K562 (cell line): ENCODE data around the gene KRTAP10-8. TPM values are rescaled to one million over a fixed set of nuclear protein-coding genes. Genes with fewer than 3 reads are reported as not detected.

Experiments
- ATAC-seq: fragments of 200-7000 bp; cut with Tn5 transposase; 3 replicates; pipeline ENCODE4 v1.9.1; 2020; ENCODE audit warnings: moderate library complexity
- BruUV-seq: library from RNA; stranded (reverse); fragments of 400-500 nt; replicated peaks from 2 replicates; lab custom pipeline; 2021; lab: Mats Ljungman, UMichigan
- CTCF ChIA-PET: fragments of 300-600 bp; formaldehyde crosslinking; extraction: SDS; loops from one replicate; lab custom pipeline; 2021; ENCODE audit warnings: low intra/inter-chr PET ratio; lab: Yijun Ruan, JAX
- POLR2A ChIA-PET: fragments of 300-600, 350-650 bp; sonication (Branson Sonifier 250); formaldehyde crosslinking; extraction: SDS; loops from one replicate; lab custom pipeline; 2021; ENCODE audit warnings: antibody characterized with exemption, inconsistent platforms; lab: Yijun Ruan, JAX
- DNase-seq, 4 experiments: peaks; one replicate each; pipeline versions ENCODE4 v3.0.0 to v3.0.0-alpha.2; 2011 to 2018; ENCODE audit warnings: low spot score in 3 of 4, mixed read lengths in 3 of 4; ENCODE audit errors: extremely low read depth in 1 of 4
- FAIRE-seq: peaks from 2 replicates; lab custom pipeline; 2011; peaks lifted over from hg19 to GRCh38; lab: Jason Lieb, UNC
- H2AFZ ChIP-seq: 2 replicates; pipeline ENCODE4 v1.6.0; 2011; ENCODE audit warnings: low read depth, low read length, control low read depth, inconsistent platforms
- H3K27ac ChIP-seq: fragments of 200-600 bp; 3 replicates; pipeline ENCODE4 v1.8.0; 2011; ENCODE audit warnings: low read depth, mild to moderate bottlenecking, control low read depth, inconsistent platforms, low read length, moderate library complexity, mixed read lengths; ENCODE audit errors: extremely low read depth
- H3K27me3 ChIP-seq, 2 experiments: fragments of 300-600 bp in 1 of 2; 2 replicates in 1 of 2; 3 replicates in 1 of 2; pipeline versions ENCODE4 v1.6.0 to v1.8.0; 2011; ENCODE audit warnings: inconsistent platforms in 2 of 2, low read length in 2 of 2, mild to moderate bottlenecking in 1 of 2, mixed read lengths in 1 of 2, moderate library complexity in 1 of 2; ENCODE audit not compliant: control insufficient read depth in 2 of 2, insufficient read depth in 2 of 2
- H3K36me3 ChIP-seq: fragments of 300-600 bp; 3 replicates; pipeline ENCODE4 v1.8.0; 2011; ENCODE audit warnings: mild to moderate bottlenecking, low read length, inconsistent platforms; ENCODE audit not compliant: control insufficient read depth, insufficient read depth
- H3K4me1 ChIP-seq, 2 experiments: fragments of 200-600 bp in 1 of 2; replicated peaks in 1 of 2; 2 replicates in 1 of 2; 3 replicates in 1 of 2; pipeline versions ENCODE4 v1.5.1 to v1.8.0; 2011; ENCODE audit warnings: inconsistent platforms in 2 of 2, low read length in 2 of 2, mild to moderate bottlenecking in 1 of 2, mixed read lengths in 1 of 2, moderate library complexity in 1 of 2; ENCODE audit not compliant: control insufficient read depth in 2 of 2, insufficient read depth in 2 of 2
- H3K4me2 ChIP-seq: 2 replicates; pipeline ENCODE4 v1.6.1; 2011; ENCODE audit warnings: low read length, control low read depth, inconsistent platforms, mixed read lengths; ENCODE audit not compliant: insufficient read depth
- H3K4me3 ChIP-seq: fragments of 200-600 bp; sonication (generic), shearing (Covaris generic); 2 replicates; pipeline ENCODE4 v1.5.1; 2016; ENCODE audit warnings: control low read depth, inconsistent platforms
- H3K79me2 ChIP-seq: fragments of 200-600 bp; 3 replicates; pipeline ENCODE4 v1.8.0; 2011; ENCODE audit warnings: low read length, inconsistent platforms; ENCODE audit not compliant: control insufficient read depth, insufficient read depth
- H3K9ac ChIP-seq, 2 experiments: 2 replicates each; pipeline versions ENCODE4 v1.6.0 to v1.6.1; 2011; ENCODE audit warnings: low read depth in 2 of 2, low read length in 2 of 2, control low read depth in 1 of 2, inconsistent platforms in 1 of 2, mild to moderate bottlenecking in 1 of 2, mixed read lengths in 1 of 2; ENCODE audit not compliant: insufficient read depth in 1 of 2
- H3K9me1 ChIP-seq: one replicate; pipeline ENCODE4 v1.6.0; 2011; ENCODE audit warnings: inconsistent platforms, mild to moderate bottlenecking, low read length, moderate library complexity; ENCODE audit not compliant: control insufficient read depth, insufficient read depth
- H3K9me3 ChIP-seq: replicated peaks from 2 replicates; pipeline ENCODE4 v1.5.1; 2011; ENCODE audit warnings: low read depth, low read length, inconsistent platforms; ENCODE audit not compliant: control insufficient read depth, insufficient read depth
- H4K20me1 ChIP-seq: replicated peaks from 2 replicates; pipeline ENCODE4 v1.6.1; 2011; ENCODE audit warnings: low read length, inconsistent platforms, mixed read lengths; ENCODE audit not compliant: control insufficient read depth, insufficient read depth
- MCM2 ChIP-seq: fragments of 450-650 bp; IDR thresholded peaks from 2 replicates; pipeline ENCODE4 v1.6.1; 2017; ENCODE audit warnings: low read depth, mild to moderate bottlenecking
- PRPF4 ChIP-seq: fragments of 200-400 bp; formaldehyde crosslinking; IDR thresholded peaks from one replicate; pipeline ENCODE4 v1.6.1; 2017; ENCODE audit warnings: low read length, low read depth, mild to moderate bottlenecking; ENCODE audit not compliant: insufficient read depth, poor library complexity, severe bottlenecking
- WGBS: fragments of 100-300 bp; shearing (Covaris generic); methylation state at CpG from one replicate; pipeline ENCODE4 v1.1.6; 2016; ENCODE audit warnings: low coverage, mixed read lengths; ENCODE audit not compliant: insufficient coverage; ENCODE audit errors: missing lambda C conversion rate; 5-methylcytosine and 5-hydroxymethylcytosine counted together
- in situ Hi-C: fragments of 300-500 bp; cut with MboI; formaldehyde crosslinking; loops from 4 replicates; pipeline ENCODE4 v1.15.0; 2018; ENCODE audit warnings: inconsistent platforms, mixed read lengths
- intact Hi-C: fragments of 100-400 bp; cut with micrococcal nuclease; formaldehyde crosslinking; loops from 2 replicates; pipeline ENCODE4 v1.14.2; 2022
- polyA plus RNA-seq, 8 experiments: library from polyadenylated mRNA; depleted of rRNA in 4 of 8; stranded (reverse) in 5 of 8; unstranded in 3 of 8; fragments of >200 nt; fragmentation: Nextera tagmentation in 2 of 8; fragmentation: Illumina TruSeq in 1 of 8; extraction: Ambion mirVana in 2 of 8; extraction: Trizol in 1 of 8; gene quantifications; 2 replicates each; pipeline versions ENCODE4 v1.2.1 to v1.2.3, GENCODE V29; 2011 to 2014; ENCODE audit warnings: inconsistent platforms in 1 of 8, missing spikeins in 1 of 8
- total RNA-seq, 7 experiments: library from RNA; depleted of rRNA in 6 of 7; stranded (reverse); fragments of >200 nt in 6 of 7; fragmentation: Illumina TruSeq in 2 of 7; extraction: Trizol in 2 of 7; gene quantifications; 2 replicates each; pipeline versions ENCODE4 v1.2.1 to v1.2.3, GENCODE V29; 2011 to 2021; ENCODE audit warnings: low replicate concordance in 1 of 7
- TF ChIP-seq, protein P1 (sequence below): fragments of 450-650 bp; IDR thresholded peaks from 2 replicates; pipeline ENCODE4 v1.6.1; 2017; ENCODE audit warnings: mild to moderate bottlenecking, moderate library complexity
- TF ChIP-seq, protein P2 (sequence below), 3 experiments: IDR thresholded peaks in 2 of 3; conservative IDR thresholded peaks in 1 of 3; 2 replicates each; pipeline ENCODE4 v1.5.1; 2011 to 2012; ENCODE audit warnings: low read length in 3 of 3, mild to moderate bottlenecking in 3 of 3, control low read depth in 2 of 3, improper control_type of control experiment in 1 of 3, inconsistent platforms in 1 of 3, low read depth in 1 of 3, mixed read lengths in 1 of 3, moderate library complexity in 1 of 3; ENCODE audit not compliant: insufficient read depth in 2 of 3
- TF ChIP-seq, protein P3 (sequence below): fragments of 250-450 bp; sonication (Bioruptor Pico); IDR thresholded peaks from 2 replicates; pipeline ENCODE4 v1.8.0; 2021; ENCODE audit warnings: mild to moderate bottlenecking, moderate library complexity
- TF ChIP-seq, protein P4 (sequence below): fragments of 450-650 bp; formaldehyde crosslinking; IDR thresholded peaks from 2 replicates; pipeline ENCODE4 v1.4.0; 2022; ENCODE audit warnings: missing genetic modification characterization
- TF ChIP-seq, protein P5 (sequence below): sonication (generic); formaldehyde crosslinking; IDR thresholded peaks from 2 replicates; pipeline ENCODE4 v1.8.0; 2022; ENCODE audit warnings: missing genetic modification reagents, mild to moderate bottlenecking, borderline replicate concordance

KRTAP10-8 gene
- total and polyA plus RNA-seq, 9 of the 15 experiments (the other 6 are each of a cell fraction or from before 2014, with no cell fraction given) = not detected

DNA sequence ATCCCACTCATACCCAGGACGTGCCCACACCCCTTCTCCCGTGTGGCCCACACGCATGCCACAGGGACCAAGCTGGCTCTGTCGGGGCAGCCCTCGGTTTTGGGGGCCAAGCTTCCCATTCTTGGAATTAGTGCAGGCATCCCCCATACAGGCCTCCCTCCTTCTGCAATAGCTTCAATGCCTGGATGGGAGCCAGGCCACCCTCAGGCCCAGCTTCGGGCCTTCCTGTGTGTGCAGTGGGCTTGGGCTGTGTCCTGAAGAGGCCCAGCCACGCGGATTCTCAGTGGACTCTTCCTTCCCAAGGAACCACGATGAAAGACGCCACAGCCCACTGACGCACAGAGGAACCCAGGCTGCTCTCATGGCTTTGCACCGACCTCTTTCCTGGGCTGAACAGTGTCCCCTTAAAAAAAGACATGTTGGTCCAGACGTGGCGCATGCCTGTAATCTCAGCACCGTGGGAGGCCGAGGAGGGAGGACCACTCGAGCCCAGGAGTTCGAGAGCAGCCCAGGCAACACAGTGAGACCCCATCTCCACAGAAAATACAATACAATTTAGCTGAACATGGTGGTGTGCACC is 37.7 kb downstream of the KRTAP10-8 start:
- Histone ChIP-seq H3K4me2 (no peak overlapping the region), H3K79me2 (no peaks in the 10 kb centered on the region), H3K4me3 (no peak overlapping the region), H3K9me3 (0 out of 2 replicates have a peak, but pooled peaks cover 3% of the 10 kb centered on the region), H4K20me1 (no peaks in the 10 kb centered on the region), H3K4me1 (peaks cover 0 to 6% of the 10 kb centered on the region in 2 experiments; a peak in 2 of 5 replicates), H3K27me3 (peaks cover 13 to 74% of the 10 kb centered on the region in 2 experiments; a peak in 4 of 5 replicates), H3K27ac (no peak overlapping the region), H2AFZ (no peak overlapping the region), H3K9ac (no peak overlapping the region; a peak in 1 of 4 replicates), H3K9me1 (no peaks in the 10 kb centered on the region), H3K36me3 (no peaks in the 10 kb centered on the region)
- FAIRE-seq (no peak), DNase-seq (no peak), ATAC-seq (no peak)
- in situ Hi-C loops = no loop called here
- POLR2A ChIA-PET = no interaction called here
- intact Hi-C loops = no loop called here
- no TSS peak for BruUV-seq
- CTCF ChIA-PET = no interaction called here
- 2% methylated on average over 18 of the region's 18 CpGs for WGBS
- TF ChIP-seq, protein P1, sequence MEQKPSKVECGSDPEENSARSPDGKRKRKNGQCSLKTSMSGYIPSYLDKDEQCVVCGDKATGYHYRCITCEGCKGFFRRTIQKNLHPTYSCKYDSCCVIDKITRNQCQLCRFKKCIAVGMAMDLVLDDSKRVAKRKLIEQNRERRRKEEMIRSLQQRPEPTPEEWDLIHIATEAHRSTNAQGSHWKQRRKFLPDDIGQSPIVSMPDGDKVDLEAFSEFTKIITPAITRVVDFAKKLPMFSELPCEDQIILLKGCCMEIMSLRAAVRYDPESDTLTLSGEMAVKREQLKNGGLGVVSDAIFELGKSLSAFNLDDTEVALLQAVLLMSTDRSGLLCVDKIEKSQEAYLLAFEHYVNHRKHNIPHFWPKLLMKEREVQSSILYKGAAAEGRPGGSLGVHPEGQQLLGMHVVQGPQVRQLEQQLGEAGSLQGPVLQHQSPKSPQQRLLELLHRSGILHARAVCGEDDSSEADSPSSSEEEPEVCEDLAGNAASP = no peak
- TF ChIP-seq PRPF4 (no peak), MCM2 (no peak)
- TF ChIP-seq, protein P2, sequence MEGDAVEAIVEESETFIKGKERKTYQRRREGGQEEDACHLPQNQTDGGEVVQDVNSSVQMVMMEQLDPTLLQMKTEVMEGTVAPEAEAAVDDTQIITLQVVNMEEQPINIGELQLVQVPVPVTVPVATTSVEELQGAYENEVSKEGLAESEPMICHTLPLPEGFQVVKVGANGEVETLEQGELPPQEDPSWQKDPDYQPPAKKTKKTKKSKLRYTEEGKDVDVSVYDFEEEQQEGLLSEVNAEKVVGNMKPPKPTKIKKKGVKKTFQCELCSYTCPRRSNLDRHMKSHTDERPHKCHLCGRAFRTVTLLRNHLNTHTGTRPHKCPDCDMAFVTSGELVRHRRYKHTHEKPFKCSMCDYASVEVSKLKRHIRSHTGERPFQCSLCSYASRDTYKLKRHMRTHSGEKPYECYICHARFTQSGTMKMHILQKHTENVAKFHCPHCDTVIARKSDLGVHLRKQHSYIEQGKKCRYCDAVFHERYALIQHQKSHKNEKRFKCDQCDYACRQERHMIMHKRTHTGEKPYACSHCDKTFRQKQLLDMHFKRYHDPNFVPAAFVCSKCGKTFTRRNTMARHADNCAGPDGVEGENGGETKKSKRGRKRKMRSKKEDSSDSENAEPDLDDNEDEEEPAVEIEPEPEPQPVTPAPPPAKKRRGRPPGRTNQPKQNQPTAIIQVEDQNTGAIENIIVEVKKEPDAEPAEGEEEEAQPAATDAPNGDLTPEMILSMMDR (IDR thresholded peaks at IDR 0.05 in 2 of 3, conservative IDR thresholded peaks at IDR 0.05 in 1 of 3; ENCODE audit: insufficient read depth in 2 of 3, low read depth in 1 of 3, low read length in 3 of 3) = no peak
- TF ChIP-seq, protein P3, sequence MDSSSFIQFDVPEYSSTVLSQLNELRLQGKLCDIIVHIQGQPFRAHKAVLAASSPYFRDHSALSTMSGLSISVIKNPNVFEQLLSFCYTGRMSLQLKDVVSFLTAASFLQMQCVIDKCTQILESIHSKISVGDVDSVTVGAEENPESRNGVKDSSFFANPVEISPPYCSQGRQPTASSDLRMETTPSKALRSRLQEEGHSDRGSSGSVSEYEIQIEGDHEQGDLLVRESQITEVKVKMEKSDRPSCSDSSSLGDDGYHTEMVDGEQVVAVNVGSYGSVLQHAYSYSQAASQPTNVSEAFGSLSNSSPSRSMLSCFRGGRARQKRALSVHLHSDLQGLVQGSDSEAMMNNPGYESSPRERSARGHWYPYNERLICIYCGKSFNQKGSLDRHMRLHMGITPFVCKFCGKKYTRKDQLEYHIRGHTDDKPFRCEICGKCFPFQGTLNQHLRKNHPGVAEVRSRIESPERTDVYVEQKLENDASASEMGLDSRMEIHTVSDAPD = no peak
- TF ChIP-seq, protein P4, sequence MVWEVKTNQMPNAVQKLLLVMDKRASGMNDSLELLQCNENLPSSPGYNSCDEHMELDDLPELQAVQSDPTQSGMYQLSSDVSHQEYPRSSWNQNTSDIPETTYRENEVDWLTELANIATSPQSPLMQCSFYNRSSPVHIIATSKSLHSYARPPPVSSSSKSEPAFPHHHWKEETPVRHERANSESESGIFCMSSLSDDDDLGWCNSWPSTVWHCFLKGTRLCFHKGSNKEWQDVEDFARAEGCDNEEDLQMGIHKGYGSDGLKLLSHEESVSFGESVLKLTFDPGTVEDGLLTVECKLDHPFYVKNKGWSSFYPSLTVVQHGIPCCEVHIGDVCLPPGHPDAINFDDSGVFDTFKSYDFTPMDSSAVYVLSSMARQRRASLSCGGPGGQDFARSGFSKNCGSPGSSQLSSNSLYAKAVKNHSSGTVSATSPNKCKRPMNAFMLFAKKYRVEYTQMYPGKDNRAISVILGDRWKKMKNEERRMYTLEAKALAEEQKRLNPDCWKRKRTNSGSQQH = no peak
- TF ChIP-seq, protein P5, sequence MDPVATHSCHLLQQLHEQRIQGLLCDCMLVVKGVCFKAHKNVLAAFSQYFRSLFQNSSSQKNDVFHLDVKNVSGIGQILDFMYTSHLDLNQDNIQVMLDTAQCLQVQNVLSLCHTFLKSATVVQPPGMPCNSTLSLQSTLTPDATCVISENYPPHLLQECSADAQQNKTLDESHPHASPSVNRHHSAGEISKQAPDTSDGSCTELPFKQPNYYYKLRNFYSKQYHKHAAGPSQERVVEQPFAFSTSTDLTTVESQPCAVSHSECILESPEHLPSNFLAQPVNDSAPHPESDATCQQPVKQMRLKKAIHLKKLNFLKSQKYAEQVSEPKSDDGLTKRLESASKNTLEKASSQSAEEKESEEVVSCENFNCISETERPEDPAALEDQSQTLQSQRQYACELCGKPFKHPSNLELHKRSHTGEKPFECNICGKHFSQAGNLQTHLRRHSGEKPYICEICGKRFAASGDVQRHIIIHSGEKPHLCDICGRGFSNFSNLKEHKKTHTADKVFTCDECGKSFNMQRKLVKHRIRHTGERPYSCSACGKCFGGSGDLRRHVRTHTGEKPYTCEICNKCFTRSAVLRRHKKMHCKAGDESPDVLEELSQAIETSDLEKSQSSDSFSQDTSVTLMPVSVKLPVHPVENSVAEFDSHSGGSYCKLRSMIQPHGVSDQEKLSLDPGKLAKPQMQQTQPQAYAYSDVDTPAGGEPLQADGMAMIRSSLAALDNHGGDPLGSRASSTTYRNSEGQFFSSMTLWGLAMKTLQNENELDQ (CRISPR knock-in tag) = no peak
